AG04449 (cell line): ENCODE results near the gene ADCY7.

Experiments used
- CTCF ChIA-PET: fragments of 350-600 bp; formaldehyde crosslinking; extraction: SDS; loops from one replicate; lab custom pipeline; 2021; ENCODE audit warnings: antibody characterized with exemption; lab: Yijun Ruan, JAX
- POLR2A ChIA-PET: fragments of 400-600, 350-600 bp; formaldehyde crosslinking; extraction: SDS; loops from one replicate; lab custom pipeline; 2020; ENCODE audit warnings: antibody characterized with exemption, inconsistent platforms; lab: Yijun Ruan, JAX
- DNase-seq: peaks from one replicate; pipeline ENCODE4 v3.0.0-alpha.2; 2010; ENCODE audit warnings: low read depth, low spot score
- H3K4me3 ChIP-seq: 2 replicates; pipeline ENCODE4 v1.5.1; 2011; ENCODE audit warnings: low read depth, mild to moderate bottlenecking, control low read depth, low read length
- CTCF ChIP-seq: IDR thresholded peaks from one replicate; pipeline ENCODE4 v1.5.1; 2011; ENCODE audit warnings: mild to moderate bottlenecking, moderate library complexity, low read length, control low read depth, inconsistent platforms; ENCODE audit not compliant: insufficient read depth; ENCODE audit errors: missing control alignments

The ADCY7 gene

GRCh38 chr16:50316102-50316847, 49.9 kb downstream of the ADCY7 start:
- DNase-seq, result no peak
- no peak for TF ChIP-seq CTCF

GRCh38 chr16:50316848-50317630, 50.7 kb downstream of the ADCY7 start:
- ChIA-PET POLR2A (no interaction called here), CTCF (interaction anchor here (1.5 kb wide), 1 partner anchor 11 kb away, joined by 8 read pairs; no protein-coding TSS in a partner anchor)
- no peak overlapping the region for H3K4me3 ChIP-seq
- no peak for DNase-seq
- TF ChIP-seq CTCF, result no peak

More at GRCh38 chr16:50316102-50316847, 49.9 kb downstream of the ADCY7 start:
- no peak overlapping the region for H3K4me3 ChIP-seq
- POLR2A ChIA-PET, result no interaction called here
- CTCF ChIA-PET, result interaction anchor here (1.5 kb wide), 1 partner anchor 11 kb away, joined by 8 read pairs; no protein-coding TSS in a partner anchor

GRCh38 chr16:50318796-50319578, 52.6 kb downstream of the ADCY7 start:
- CTCF ChIA-PET, result interaction anchor here (1.0 kb wide), 1 partner anchor 10 kb away, joined by 3 read pairs; no protein-coding TSS in a partner anchor
- no peak for DNase-seq
- no peak overlapping the region for H3K4me3 ChIP-seq
- POLR2A ChIA-PET, result no interaction called here
- TF ChIP-seq CTCF, result no peak

GRCh38 chr16:50320310-50320709, 54.0 kb downstream of the ADCY7 start:
- TF ChIP-seq CTCF, result no peak
- POLR2A ChIA-PET, result no interaction called here
- CTCF ChIA-PET, result no interaction called here
- H3K4me3 ChIP-seq, result no peak overlapping the region
- DNase-seq, result no peak

- CTCF ChIA-PET, result interaction anchor here (0.8 to 3.5 kb wide), 3 partner anchors 8 to 343 kb away, joined by 3 to 12 read pairs (median 3); no protein-coding TSS in a partner anchor
- no peak for TF ChIP-seq CTCF
- POLR2A ChIA-PET, result no interaction called here
- DNase-seq, result no peak
- H3K4me3 ChIP-seq, result no peak overlapping the region
Observed at GRCh38 chr16:50322333-50322732, 56.0 kb downstream of the ADCY7 start.
